VCaP (cell line): ENCODE results near the gene GABARAP.

ENCODE experiments used
- H3K27ac ChIP-seq: fragments of 450-650 bp; 2 replicates; pipeline ENCODE4 v1.5.1; 2017
- TF ChIP-seq, protein P1 (sequence below): fragments of 450-650 bp; conservative IDR thresholded peaks from 2 replicates; pipeline ENCODE4 v1.5.1; 2017; ENCODE audit warnings: mild to moderate bottlenecking, moderate library complexity

The GABARAP gene

DNA sequence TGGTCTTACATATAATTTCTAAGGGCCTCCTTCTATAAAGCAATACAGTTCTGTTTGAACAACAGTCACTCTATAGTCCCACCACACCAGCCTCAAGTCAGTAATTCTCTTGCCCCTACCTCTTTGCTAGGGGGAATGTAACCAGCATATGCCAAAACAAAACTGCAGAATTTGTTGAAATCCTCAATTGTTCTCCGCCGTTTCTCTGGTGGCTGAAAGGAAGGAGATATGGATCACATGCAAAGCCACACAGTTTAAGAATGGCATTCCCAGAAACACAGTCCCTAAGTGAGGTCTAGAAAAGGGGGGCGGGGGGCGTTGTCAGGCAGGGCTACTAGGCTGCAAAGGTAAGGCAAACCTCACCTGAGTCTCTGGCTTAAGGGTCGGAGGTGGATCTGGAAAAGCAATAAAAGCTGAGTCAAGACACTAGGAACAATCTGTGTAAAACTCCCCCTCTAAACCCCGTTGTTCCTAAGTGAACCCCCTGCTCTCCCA, 4.9 kb downstream of the GABARAP start:
- peak overlapping the region; percentile 81 for H3K27ac ChIP-seq
- TF ChIP-seq, protein P1, sequence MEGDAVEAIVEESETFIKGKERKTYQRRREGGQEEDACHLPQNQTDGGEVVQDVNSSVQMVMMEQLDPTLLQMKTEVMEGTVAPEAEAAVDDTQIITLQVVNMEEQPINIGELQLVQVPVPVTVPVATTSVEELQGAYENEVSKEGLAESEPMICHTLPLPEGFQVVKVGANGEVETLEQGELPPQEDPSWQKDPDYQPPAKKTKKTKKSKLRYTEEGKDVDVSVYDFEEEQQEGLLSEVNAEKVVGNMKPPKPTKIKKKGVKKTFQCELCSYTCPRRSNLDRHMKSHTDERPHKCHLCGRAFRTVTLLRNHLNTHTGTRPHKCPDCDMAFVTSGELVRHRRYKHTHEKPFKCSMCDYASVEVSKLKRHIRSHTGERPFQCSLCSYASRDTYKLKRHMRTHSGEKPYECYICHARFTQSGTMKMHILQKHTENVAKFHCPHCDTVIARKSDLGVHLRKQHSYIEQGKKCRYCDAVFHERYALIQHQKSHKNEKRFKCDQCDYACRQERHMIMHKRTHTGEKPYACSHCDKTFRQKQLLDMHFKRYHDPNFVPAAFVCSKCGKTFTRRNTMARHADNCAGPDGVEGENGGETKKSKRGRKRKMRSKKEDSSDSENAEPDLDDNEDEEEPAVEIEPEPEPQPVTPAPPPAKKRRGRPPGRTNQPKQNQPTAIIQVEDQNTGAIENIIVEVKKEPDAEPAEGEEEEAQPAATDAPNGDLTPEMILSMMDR: no peak

DNA sequence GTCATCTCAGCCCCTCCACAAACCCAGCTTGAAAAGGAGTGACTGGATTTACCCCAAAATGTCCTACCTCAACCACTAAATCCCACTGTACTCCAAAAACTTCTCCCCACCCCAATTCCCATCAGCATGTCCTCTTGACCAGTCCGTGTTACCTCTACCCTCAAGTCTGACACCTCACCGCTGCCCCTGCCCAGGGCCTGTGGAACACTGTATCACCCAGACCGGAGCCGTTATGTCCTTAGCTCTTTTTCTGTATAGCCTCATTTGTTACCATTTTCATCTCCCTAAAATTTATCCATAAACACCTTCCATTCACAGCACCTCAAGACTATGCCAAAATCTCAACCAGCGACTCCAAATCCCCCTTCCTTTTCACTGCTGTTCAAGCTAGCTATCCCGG, 5.4 kb downstream of the GABARAP start:
- H3K27ac ChIP-seq: peak overlapping the region; percentile 81
- TF ChIP-seq, protein P1: no peak

DNA sequence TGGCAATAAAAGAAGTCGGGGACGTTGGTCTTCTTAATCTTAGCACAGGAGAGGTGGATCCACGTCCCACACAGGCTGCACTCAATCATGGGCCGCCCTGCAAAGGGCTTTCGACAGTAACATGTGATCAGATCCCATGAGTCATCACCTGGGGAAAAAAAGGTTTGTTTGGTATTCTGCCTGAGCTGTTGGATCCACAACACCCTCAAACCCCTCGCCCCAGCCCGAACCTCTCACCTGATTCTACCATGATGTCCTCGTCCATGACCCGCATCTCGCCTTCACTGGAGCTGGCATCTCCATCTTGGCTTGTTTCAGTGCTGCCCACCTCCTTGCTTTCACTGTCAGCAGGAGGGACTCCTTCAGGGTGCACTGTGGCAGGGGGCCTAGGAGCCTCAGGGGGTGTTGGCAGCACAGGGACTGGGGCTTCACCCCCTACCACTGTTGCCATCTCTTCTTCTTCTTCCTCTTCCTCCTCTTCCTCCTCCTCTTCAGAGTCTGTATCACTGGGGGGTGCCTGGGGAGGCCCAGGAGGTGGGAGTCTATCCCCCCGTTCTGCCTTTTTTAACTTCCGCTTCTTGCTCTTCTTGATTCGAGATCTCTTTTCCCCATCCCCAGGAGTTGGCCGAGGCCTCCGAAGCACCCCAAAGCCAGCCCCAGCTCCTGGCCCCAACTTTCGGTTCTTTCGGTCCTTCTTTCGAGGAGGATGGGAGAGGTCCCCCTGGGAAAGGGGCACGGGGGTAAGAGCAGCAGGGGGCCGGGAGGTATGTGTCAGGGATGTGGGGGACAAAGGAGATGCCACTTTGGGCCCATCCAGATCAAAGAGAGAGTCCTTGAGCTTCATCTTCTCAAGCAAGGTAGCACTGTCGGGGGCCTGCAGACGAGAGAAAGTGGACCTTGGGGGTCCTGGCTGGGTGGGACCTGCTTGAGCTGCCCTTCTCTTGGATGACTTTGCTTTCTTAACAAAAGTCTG, 6.3 kb downstream of the GABARAP start:
- TF ChIP-seq, protein P1: no peak
- no peak overlapping the region for H3K27ac ChIP-seq

DNA sequence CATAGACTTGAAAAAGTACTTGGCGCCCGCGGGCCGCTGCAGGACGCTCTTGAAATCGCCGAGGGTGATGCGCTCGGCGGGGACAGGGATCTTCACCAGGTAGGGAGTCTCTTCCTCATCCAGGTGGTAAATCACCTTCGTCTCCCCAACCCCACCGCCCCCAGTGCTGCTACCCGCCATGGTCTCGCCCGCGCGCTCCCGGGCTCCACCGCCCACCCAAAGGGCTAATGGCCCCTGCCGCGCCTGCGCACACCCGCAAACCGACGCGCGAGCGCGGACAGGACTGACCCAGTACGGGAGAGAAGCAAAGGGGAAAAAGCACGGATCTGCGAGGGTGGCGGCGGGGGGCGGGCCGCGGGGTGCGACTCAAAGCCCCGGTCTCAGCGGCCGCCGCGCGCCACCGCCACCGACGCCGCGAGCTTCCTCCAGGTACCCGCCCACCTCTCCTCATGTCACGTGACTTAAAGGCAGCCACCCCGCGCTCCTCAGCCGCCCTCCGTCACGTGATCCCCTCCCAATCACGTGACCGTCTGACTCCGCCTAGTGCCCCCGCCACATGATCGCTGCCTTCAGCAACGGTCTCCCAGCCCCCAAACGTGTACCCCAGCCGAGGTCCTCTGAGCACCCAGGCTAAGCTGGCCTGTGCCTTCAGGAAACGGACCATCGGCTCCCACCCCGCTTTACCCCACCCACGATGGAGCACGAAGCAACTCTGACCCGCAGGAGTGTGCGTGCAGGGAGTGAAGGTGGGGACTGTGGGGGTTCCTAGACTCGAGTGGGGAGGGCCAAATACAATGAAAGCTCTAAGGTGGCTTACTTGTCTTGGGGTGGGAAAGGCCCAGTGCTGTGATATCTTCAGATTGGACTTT, 7.9 kb downstream of the GABARAP start, which contains the start of gene DVL2:
Gene DVL2, minus strand, starts transcription at position 435 of the 869 bp plus-strand sequence. Its CDS starts 255 bp downstream, at position 180.
- TF ChIP-seq, protein P1: no peak
- H3K27ac ChIP-seq: peak within 1 kb of the TSS; percentile 81

DNA sequence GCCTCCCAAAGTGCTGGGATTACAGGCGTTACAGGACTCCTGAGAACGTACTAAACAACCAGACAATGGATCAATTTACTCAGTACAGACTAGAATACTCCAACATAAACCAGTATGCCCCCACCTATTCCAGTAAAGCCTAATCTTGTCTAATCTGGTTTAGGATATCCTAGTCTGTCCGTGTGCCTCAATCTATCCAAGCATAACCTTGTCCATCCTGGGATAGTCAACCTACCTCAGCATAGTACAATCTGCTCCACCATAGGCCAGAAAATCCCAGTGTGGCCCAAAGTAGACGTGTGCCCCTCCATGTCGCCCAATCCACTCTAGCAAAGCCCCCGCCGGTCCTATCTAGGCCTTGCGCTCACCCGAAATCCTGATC, 8.6 kb downstream of the GABARAP start:
- TF ChIP-seq, protein P1: no peak
- peak overlapping the region; percentile 81 for H3K27ac ChIP-seq

DNA sequence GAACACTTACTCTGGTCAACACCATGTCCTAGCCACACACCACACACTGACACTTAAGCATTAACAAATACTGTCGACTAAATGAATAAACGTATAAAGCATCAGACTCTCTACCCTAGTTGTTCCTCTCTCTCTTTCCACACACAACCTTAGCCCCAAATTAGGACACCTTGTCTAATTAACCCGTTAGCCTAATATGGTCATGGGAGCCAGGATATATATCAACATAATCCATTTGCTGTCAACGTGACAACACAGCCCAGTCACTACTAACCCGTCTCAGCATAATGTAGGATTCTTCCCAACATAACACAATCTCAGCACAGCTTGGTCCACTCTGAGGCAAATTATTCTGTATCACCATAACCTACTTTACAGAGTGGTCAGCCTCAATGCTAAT, 10.1 kb downstream of the GABARAP start:
- no peak overlapping the region for H3K27ac ChIP-seq
- TF ChIP-seq, protein P1: no peak

DNA sequence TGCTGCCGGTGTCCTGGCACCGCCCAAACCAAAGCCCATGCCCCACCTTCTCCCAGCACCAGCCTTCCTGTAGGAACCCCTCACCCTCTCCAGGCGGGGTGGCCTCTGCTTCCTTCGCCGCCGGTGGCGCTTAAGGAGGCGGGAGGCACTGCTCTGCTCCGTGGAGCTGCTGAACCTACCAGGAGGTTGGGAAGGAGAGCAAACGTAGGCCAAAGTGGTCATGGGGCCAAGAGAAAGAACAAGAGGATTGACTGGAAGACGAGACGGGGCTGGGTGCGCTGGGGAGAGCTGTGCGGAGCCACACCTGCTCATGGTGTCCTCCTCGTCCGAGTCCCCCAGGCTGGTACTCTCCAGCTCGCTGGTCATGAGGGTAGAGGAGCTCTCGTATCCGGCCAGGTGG, 12.7 kb downstream of the GABARAP start:
- no peak overlapping the region for H3K27ac ChIP-seq
- TF ChIP-seq, protein P1: no peak
